Tibial nerve (tissue), 4 donors: ENCODE data around the gene TUBG2. TPM values are rescaled to one million over a fixed set of nuclear protein-coding genes. Genes with fewer than 3 reads are reported as not detected.

Source experiments
- DNase-seq, 2 donors: peaks; one replicate each; pipeline ENCODE4 v3.0.0-alpha.2; 2019; ENCODE audit warnings: low spot score in 2 of 2
- H3K27ac ChIP-seq, 4 donors: fragments of 200-600 bp; sonication (generic) in 3 of 4; one replicate each; pipeline ENCODE4 v1.5.1; 2017 to 2019; ENCODE audit warnings: mild to moderate bottlenecking in 1 of 4
- H3K27me3 ChIP-seq, 2 donors: fragments of 200-600 bp; sonication (generic) in 1 of 2; one replicate each; pipeline versions ENCODE4 v1.5.1 to v1.6.0; 2017 to 2019
- H3K36me3 ChIP-seq, 3 donors: fragments of 200-600 bp; sonication (generic); one replicate each; pipeline ENCODE4 v1.5.1; 2018 to 2019
- H3K4me1 ChIP-seq, 4 donors: fragments of 200-600 bp; sonication (generic) in 3 of 4; one replicate each; pipeline ENCODE4 v1.5.1; 2017 to 2019
- H3K4me3 ChIP-seq, 4 donors: fragments of 200-600 bp; sonication (generic) in 3 of 4; one replicate each; pipeline ENCODE4 v1.5.1; 2017 to 2019; ENCODE audit warnings: mild to moderate bottlenecking in 1 of 4, moderate library complexity in 1 of 4
- H3K9me3 ChIP-seq, 4 donors: fragments of 200-600 bp; sonication (generic) in 3 of 4; one replicate each; pipeline ENCODE4 v1.5.1; 2017 to 2019
- CTCF ChIP-seq, 5 experiments: fragments of 200-600 bp in 3 of 5; fragments of 450-650 bp in 2 of 5; sonication (generic) in 3 of 5; IDR thresholded peaks; one replicate each; pipeline ENCODE4 v1.5.1; 2016 to 2019; ENCODE audit warnings: antibody characterized with exemption in 5 of 5, mild to moderate bottlenecking in 3 of 5, moderate library complexity in 2 of 5
- EP300 ChIP-seq, 2 donors: sonication (generic); formaldehyde crosslinking; IDR thresholded peaks; one replicate each; pipeline ENCODE4 v1.6.1; 2017; ENCODE audit warnings: antibody characterized with exemption in 2 of 2, mild to moderate bottlenecking in 1 of 2
- POLR2A ChIP-seq, 2 donors: fragments of 450-650 bp; IDR thresholded peaks; one replicate each; pipeline ENCODE4 v1.6.1; 2017; ENCODE audit warnings: antibody characterized with exemption in 2 of 2, mild to moderate bottlenecking in 2 of 2, moderate library complexity in 2 of 2
- WGBS, 2 donors: methylation state at CpG; one replicate each; pipeline ENCODE4 v1.1.5; 2018; 5-methylcytosine and 5-hydroxymethylcytosine counted together
- total RNA-seq, 4 donors: library from RNA; depleted of rRNA; stranded (reverse); fragments of >200 nt; gene quantifications; one replicate each; pipeline ENCODE4 v1.1.0, GENCODE V29; 2016

Gene TUBG2
- total RNA-seq, 4 donors from 2014 or later: 48.2 to 92.4 (median 77.6) TPM

GRCh38 chr17:42669977-42670788 is 11.1 kb downstream of the TUBG2 start:
- TF ChIP-seq CTCF (IDR thresholded peaks at IDR 0.05): no peak
- no peak for TF ChIP-seq POLR2A (IDR thresholded peaks at IDR 0.05)
- no peak for TF ChIP-seq EP300 (IDR thresholded peaks at IDR 0.05)
- peak overlapping the region in 1 of 4 donors; percentile 26 for H3K4me3 ChIP-seq
- 63 to 71% methylated on average over 47 to 49 of the region's 87 CpGs for WGBS, 2 donors
- H3K9me3 ChIP-seq: no peaks in the 10 kb centered on the region
- H3K27ac ChIP-seq: peak overlapping the region in 2 of 4 donors; percentile 73 to 77
- no peak for DNase-seq
- H3K4me1 ChIP-seq: peaks cover 0 to 82% (median 38%) of the 10 kb centered on the region in 4 donors
- no peaks in the 10 kb centered on the region for H3K27me3 ChIP-seq
- H3K36me3 ChIP-seq: peaks cover 0 to 85% (median 5%) of the 10 kb centered on the region in 3 donors

- H3K9me3 ChIP-seq: no peaks in the 10 kb centered on the region
- H3K27ac ChIP-seq: peak overlapping the region in 2 of 4 donors; percentile 50 to 97
- DNase-seq: no peak
- H3K4me3 ChIP-seq: no peak overlapping the region
- H3K36me3 ChIP-seq: peaks cover 0 to 76% (median 0%) of the 10 kb centered on the region in 3 donors
- no peaks in the 10 kb centered on the region for H3K27me3 ChIP-seq
- 80% methylated on average over 42 to 47 of the region's 50 CpGs for WGBS, 2 donors
- TF ChIP-seq POLR2A (IDR thresholded peaks at IDR 0.05) (no peak), CTCF (IDR thresholded peaks at IDR 0.05) (no peak), EP300 (IDR thresholded peaks at IDR 0.05) (no peak)
- peaks cover 0 to 91% (median 41%) of the 10 kb centered on the region in 4 donors for H3K4me1 ChIP-seq
These were observed 11.9 kb downstream of the TUBG2 start for GRCh38 chr17:42670789-42671657.

- Histone ChIP-seq H3K4me3 (no peak overlapping the region), H3K27me3 (no peaks in the 10 kb centered on the region), H3K36me3 (peaks cover 0 to 66% (median 0%) of the 10 kb centered on the region in 3 donors), H3K4me1 (peaks cover 0 to 85% (median 40%) of the 10 kb centered on the region in 4 donors), H3K27ac (peak overlapping the region in 2 of 4 donors; percentile 6 to 97), H3K9me3 (no peaks in the 10 kb centered on the region)
- TF ChIP-seq EP300 (IDR thresholded peaks at IDR 0.05): no peak
- no peak for TF ChIP-seq CTCF (IDR thresholded peaks at IDR 0.05)
- TF ChIP-seq POLR2A (IDR thresholded peaks at IDR 0.05): no peak
- WGBS, 2 donors: 71 to 83% methylated on average over 25 to 28 of the region's 28 CpGs
- no peak for DNase-seq
These were observed 13.0 kb downstream of the TUBG2 start for GRCh38 chr17:42672038-42672437.

GRCh38 chr17:42673266-42673884 is 14.3 kb downstream of the TUBG2 start:
- DNase-seq: no peak
- Histone ChIP-seq H3K36me3 (peaks cover 0 to 54% (median 0%) of the 10 kb centered on the region in 3 donors), H3K4me1 (peaks cover 0 to 81% (median 30%) of the 10 kb centered on the region in 4 donors), H3K9me3 (no peaks in the 10 kb centered on the region), H3K27me3 (no peaks in the 10 kb centered on the region), H3K4me3 (peak overlapping the region in 2 of 4 donors; percentile 50 to 98), H3K27ac (peak overlapping the region; percentile 46 to 97 (median 72))
- WGBS, 2 donors: 48 to 64% methylated on average over 12 to 24 of the region's 30 CpGs
- TF ChIP-seq CTCF (IDR thresholded peaks at IDR 0.05) (no peak), EP300 (IDR thresholded peaks at IDR 0.05) (no peak), POLR2A (IDR thresholded peaks at IDR 0.05) (no peak)
